BLaER1 treated with 17β-estradiol and CSF1 and Interleukin-3, amounts not matched to agents 10 nM and 100 nM (cell line): ENCODE data around the gene IGDCC3.

Source experiments
- H3K27ac ChIP-seq, 11 experiments: shearing (Covaris generic); formaldehyde crosslinking; 2 replicates each; pipeline ENCODE4 v1.8.1; 2022
- H3K27me3 ChIP-seq, 11 experiments: shearing (Covaris generic); formaldehyde crosslinking; 2 replicates each; pipeline ENCODE4 v1.8.1; 2022
- H3K36me3 ChIP-seq, 11 experiments: shearing (Covaris generic); formaldehyde crosslinking; 2 replicates each; pipeline ENCODE4 v1.8.1; 2022
- H3K4me1 ChIP-seq, 10 experiments: shearing (Covaris generic); formaldehyde crosslinking; 2 replicates each; pipeline ENCODE4 v1.8.1; 2022
- H3K4me2 ChIP-seq, 11 experiments: shearing (Covaris generic); formaldehyde crosslinking; 2 replicates each; pipeline ENCODE4 v1.8.1; 2022
- H3K4me3 ChIP-seq, 10 experiments: shearing (Covaris generic); formaldehyde crosslinking; 2 replicates each; pipeline ENCODE4 v1.8.1; 2022
- H3K9ac ChIP-seq, 11 experiments: shearing (Covaris generic); formaldehyde crosslinking; 2 replicates each; pipeline ENCODE4 v1.8.1; 2022
- H3K9me3 ChIP-seq, 11 experiments: shearing (Covaris generic); formaldehyde crosslinking; replicated peaks in 1 of 11; 2 replicates each; pipeline ENCODE4 v1.8.1; 2022
- H4K20me1 ChIP-seq, 11 experiments: shearing (Covaris generic); formaldehyde crosslinking; 2 replicates each; pipeline ENCODE4 v1.8.1; 2022
- Cebpa-rat ChIP-seq, 11 experiments: shearing (Covaris generic); IDR thresholded peaks; 2 replicates each; pipeline ENCODE4 v1.8.1; 2022

Gene IGDCC3

DNA sequence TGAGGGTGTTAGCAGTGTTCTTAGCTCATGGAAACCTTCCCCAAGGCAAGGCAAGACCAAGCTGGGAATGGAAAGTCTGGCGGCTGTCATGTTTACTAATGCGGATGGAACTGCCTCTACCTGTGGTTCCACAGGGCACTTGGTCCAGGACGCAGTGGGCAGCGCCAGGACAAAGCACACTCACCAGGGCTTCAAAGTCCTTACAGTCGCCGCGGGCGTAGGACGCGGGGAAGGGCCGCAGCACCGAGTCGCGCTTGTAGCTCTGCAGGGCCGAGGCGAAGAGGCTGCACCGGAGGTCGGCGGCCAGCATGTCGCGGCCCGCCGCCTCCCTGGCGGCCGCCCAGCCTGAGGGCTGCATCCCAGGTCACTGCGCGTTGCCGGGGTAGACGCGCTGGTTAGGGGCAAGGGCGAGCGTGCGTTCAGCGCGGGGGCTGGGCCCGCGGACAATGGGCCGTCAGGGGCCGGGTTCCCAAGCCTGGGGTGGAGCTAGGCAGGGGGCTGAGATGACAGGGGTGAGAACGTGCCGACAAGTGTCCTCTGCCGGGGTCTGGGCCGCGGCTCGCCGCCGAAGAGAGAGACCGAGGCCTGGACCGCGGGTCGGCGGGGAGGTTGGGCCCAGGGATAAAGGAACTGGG, 91.6 kb downstream of the IGDCC3 start:
- peak overlapping the region; percentile 60 to 87 (median 75) for H3K4me3 ChIP-seq
- peak overlapping the region; percentile 59 to 94 (median 92) for H3K27ac ChIP-seq
- no peak for TF ChIP-seq Cebpa-rat (IDR thresholded peaks at IDR 0.05)
- peaks cover 23 to 47% (median 32%) of the 10 kb centered on the region in 10 experiments for H3K4me1 ChIP-seq
- H3K9me3 ChIP-seq, result no peaks in the 10 kb centered on the region
- peaks cover 0 to 24% (median 8%) of the 10 kb centered on the region in 11 experiments; a peak in 9 of 22 replicates for H3K36me3 ChIP-seq
- no peaks in the 10 kb centered on the region for H3K27me3 ChIP-seq
- H3K4me2 ChIP-seq, result peak overlapping the region; percentile 82 to 99 (median 97)
- H3K9ac ChIP-seq, result peak overlapping the region; percentile 72 to 95 (median 91)
- H4K20me1 ChIP-seq, result peaks cover 0 to 11% (median 0%) of the 10 kb centered on the region in 11 experiments; a peak in 1 of 22 replicates

DNA sequence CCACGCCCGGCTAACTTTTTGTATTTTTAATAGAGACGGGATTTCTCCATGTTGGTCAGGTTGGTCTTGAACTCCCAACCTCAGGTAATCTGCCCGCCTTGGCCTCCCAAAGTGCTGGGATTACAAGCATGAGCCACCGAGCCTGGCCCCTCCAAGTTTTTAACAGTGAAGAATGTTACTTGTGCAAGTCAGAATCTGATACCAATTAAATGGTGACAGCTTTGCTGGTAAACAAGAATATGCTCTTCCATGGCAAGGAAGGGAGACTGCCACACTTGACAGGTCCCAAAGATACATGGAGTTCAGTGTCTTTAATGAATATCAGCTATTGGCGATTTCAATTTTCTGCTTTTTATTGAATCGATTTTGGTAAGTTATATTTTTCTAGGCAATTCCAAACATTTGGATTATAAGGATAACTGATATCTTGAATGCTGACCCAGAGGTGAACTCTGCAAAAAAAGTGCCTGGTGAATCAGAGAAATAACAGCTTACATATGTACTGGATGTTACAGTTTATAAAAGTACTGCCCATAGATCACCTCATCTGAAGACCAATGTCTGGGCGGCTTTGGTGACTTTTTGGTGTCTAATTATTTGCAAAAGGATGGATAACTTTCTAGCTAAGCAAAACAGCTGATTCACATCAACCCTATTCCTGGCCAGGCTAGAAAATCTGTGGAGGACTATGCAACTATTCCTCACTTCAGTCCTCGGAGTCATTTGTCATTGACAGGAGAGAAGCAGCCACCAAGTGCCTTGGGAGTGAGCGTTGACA, 92.3 kb downstream of the IGDCC3 start:
- Histone ChIP-seq H3K9me3 (no peaks in the 10 kb centered on the region), H3K36me3 (peaks cover 0 to 30% (median 8%) of the 10 kb centered on the region in 11 experiments; a peak in 9 of 22 replicates), H3K27me3 (no peaks in the 10 kb centered on the region), H3K9ac (peak overlapping the region; percentile 72 to 95 (median 91)), H3K27ac (peak overlapping the region in 10 of 11 experiments; percentile 62 to 94 (median 92); a peak in 19 of 22 replicates), H3K4me2 (peak overlapping the region; percentile 82 to 99 (median 97)), H3K4me3 (peak overlapping the region; percentile 60 to 87 (median 75)), H4K20me1 (peaks cover 0 to 17% (median 0%) of the 10 kb centered on the region in 11 experiments; a peak in 1 of 22 replicates), H3K4me1 (peaks cover 23 to 47% (median 32%) of the 10 kb centered on the region in 10 experiments)
- no peak for TF ChIP-seq Cebpa-rat (IDR thresholded peaks at IDR 0.05)

DNA sequence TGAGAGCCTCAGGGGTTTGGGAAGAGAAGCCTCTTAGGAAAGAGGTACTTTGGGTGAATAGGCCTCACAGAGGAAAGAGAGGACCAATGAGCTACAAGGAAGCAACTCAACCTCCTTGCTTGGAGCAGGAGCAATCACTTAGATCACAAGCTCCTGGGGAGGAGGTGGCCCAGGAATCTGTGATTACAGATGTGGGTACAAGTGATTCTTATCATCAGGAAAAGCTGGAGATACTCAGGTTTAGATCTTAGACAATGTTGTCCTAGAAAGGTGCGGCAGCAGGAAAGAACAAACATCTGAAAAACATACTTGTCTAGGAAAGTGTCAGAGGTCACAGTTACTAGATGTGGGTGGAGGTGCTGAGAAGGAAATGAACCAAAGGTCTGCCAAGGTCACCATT, 99.3 kb downstream of the IGDCC3 start:
- no peak for TF ChIP-seq Cebpa-rat (IDR thresholded peaks at IDR 0.05)
- Histone ChIP-seq H3K4me3 (no peak overlapping the region), H3K4me2 (no peak overlapping the region), H3K36me3 (peaks cover 0 to 72% (median 31%) of the 10 kb centered on the region in 11 experiments; a peak in 14 of 22 replicates), H4K20me1 (peaks cover 0 to 30% (median 0%) of the 10 kb centered on the region in 11 experiments; a peak in 6 of 22 replicates), H3K27ac (no peak overlapping the region), H3K9me3 (no peaks in the 10 kb centered on the region), H3K4me1 (peaks cover 0 to 11% (median 6%) of the 10 kb centered on the region in 10 experiments; a peak in 7 of 20 replicates), H3K27me3 (no peaks in the 10 kb centered on the region), H3K9ac (no peak overlapping the region)
